Gastroesophageal sphincter (tissue), 3 donors: Measurements from ENCODE around the gene PCNA.
"Not testable (repeated sequence)": the region's sequence is repeated elsewhere in the genome, so short reads cannot be mapped to it uniquely, and the experiment has no call there.

Source experiments
- POLR2A ChIP-seq, 2 donors: fragments of 450-650 bp; IDR thresholded peaks; one replicate each; pipeline ENCODE4 v1.6.1; 2017; ENCODE audit warnings: antibody characterized with exemption in 2 of 2, mild to moderate bottlenecking in 2 of 2, moderate library complexity in 1 of 2
- TF ChIP-seq, protein P1 (sequence below), 4 experiments: fragments of 200-600 bp in 2 of 4; fragments of 450-650 bp in 2 of 4; sonication (generic) in 1 of 4; IDR thresholded peaks; one replicate each; pipeline ENCODE4 v1.5.1; 2017 to 2019; ENCODE audit warnings: antibody characterized with exemption in 4 of 4, mild to moderate bottlenecking in 2 of 4, moderate library complexity in 2 of 4

DNA sequence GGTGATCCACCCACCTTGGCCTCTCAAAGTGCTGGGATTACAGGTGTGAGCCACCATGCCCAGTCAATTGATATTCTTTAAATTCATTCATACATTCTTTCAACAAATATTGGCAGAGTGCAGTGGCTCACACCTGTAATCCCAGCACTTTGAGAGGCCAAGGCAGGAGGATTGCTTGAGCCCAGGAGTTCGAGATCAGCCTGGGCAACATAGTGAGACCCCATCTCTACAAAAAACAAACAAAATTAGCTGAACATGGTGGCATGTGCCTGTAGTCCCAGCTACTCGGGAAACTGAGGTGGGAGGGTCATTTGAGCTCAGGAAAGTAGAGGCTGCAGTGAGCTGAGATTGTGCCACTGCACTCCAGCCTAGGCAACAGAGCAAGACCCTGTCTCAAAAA, 42.8 kb downstream of the PCNA start:
- TF ChIP-seq POLR2A (IDR thresholded peaks at IDR 0.05): not testable (repeated sequence)
- TF ChIP-seq, protein P1, sequence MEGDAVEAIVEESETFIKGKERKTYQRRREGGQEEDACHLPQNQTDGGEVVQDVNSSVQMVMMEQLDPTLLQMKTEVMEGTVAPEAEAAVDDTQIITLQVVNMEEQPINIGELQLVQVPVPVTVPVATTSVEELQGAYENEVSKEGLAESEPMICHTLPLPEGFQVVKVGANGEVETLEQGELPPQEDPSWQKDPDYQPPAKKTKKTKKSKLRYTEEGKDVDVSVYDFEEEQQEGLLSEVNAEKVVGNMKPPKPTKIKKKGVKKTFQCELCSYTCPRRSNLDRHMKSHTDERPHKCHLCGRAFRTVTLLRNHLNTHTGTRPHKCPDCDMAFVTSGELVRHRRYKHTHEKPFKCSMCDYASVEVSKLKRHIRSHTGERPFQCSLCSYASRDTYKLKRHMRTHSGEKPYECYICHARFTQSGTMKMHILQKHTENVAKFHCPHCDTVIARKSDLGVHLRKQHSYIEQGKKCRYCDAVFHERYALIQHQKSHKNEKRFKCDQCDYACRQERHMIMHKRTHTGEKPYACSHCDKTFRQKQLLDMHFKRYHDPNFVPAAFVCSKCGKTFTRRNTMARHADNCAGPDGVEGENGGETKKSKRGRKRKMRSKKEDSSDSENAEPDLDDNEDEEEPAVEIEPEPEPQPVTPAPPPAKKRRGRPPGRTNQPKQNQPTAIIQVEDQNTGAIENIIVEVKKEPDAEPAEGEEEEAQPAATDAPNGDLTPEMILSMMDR (IDR thresholded peaks at IDR 0.05): not testable (repeated sequence)
